HEK293 (cell line): Measurements from ENCODE around the gene TM7SF2.

ENCODE experiments used
- BCL11B ChIP-seq: fragments of 450-650 bp; formaldehyde crosslinking; IDR thresholded peaks from 2 replicates; pipeline ENCODE4 v1.5.1; 2016; ENCODE audit warnings: low read depth, missing biosample characterization, missing genetic modification characterization
- GLIS2 ChIP-seq: fragments of 450-650 bp; formaldehyde crosslinking; IDR thresholded peaks from 2 replicates; pipeline ENCODE4 v1.5.1; 2016; ENCODE audit warnings: missing biosample characterization, missing genetic modification characterization
- KLF10 ChIP-seq: fragments of 450-650 bp; IDR thresholded peaks from 2 replicates; pipeline ENCODE4 v1.5.1; 2018; ENCODE audit warnings: missing biosample characterization, mild to moderate bottlenecking, missing genetic modification characterization
- KLF16 ChIP-seq: fragments of 450-650 bp; formaldehyde crosslinking; IDR thresholded peaks from 2 replicates; pipeline ENCODE4 v1.5.1; 2017; ENCODE audit warnings: missing biosample characterization, missing genetic modification characterization
- MYNN ChIP-seq: fragments of 450-650 bp; formaldehyde crosslinking; IDR thresholded peaks from 2 replicates; pipeline ENCODE4 v1.5.1; 2016; ENCODE audit warnings: missing biosample characterization, missing genetic modification characterization, borderline replicate concordance
- OSR2 ChIP-seq: fragments of 450-650 bp; formaldehyde crosslinking; IDR thresholded peaks from 2 replicates; pipeline ENCODE4 v1.5.1; 2016; ENCODE audit warnings: missing biosample characterization, missing genetic modification characterization
- PRDM4 ChIP-seq: fragments of 450-650 bp; formaldehyde crosslinking; IDR thresholded peaks from 2 replicates; pipeline ENCODE4 v1.5.1; 2017; ENCODE audit warnings: missing biosample characterization, missing genetic modification characterization
- WT1 ChIP-seq: fragments of 450-650 bp; formaldehyde crosslinking; IDR thresholded peaks from 2 replicates; pipeline ENCODE4 v1.5.1; 2016; ENCODE audit warnings: missing biosample characterization, missing genetic modification characterization
- YY1 ChIP-seq: fragments of 450-650 bp; formaldehyde crosslinking; IDR thresholded peaks from 2 replicates; pipeline ENCODE4 v1.5.1; 2018; ENCODE audit warnings: missing biosample characterization, missing genetic modification characterization
- YY2 ChIP-seq: fragments of 450-650 bp; formaldehyde crosslinking; IDR thresholded peaks from 2 replicates; pipeline ENCODE4 v1.5.1; 2016; ENCODE audit warnings: missing biosample characterization, missing genetic modification characterization
- ZFP41 ChIP-seq: fragments of 450-650 bp; formaldehyde crosslinking; IDR thresholded peaks from 2 replicates; pipeline ENCODE4 v1.5.1; 2016; ENCODE audit warnings: missing biosample characterization, missing genetic modification characterization, borderline replicate concordance
- ZFP69B ChIP-seq: fragments of 450-650 bp; formaldehyde crosslinking; IDR thresholded peaks from 2 replicates; pipeline ENCODE4 v1.5.1; 2016; ENCODE audit warnings: missing biosample characterization, missing genetic modification characterization
- ZNF112 ChIP-seq: fragments of 450-650 bp; formaldehyde crosslinking; IDR thresholded peaks from 2 replicates; pipeline ENCODE4 v1.5.0; 2017; ENCODE audit warnings: missing biosample characterization, missing genetic modification characterization
- ZNF148 ChIP-seq: fragments of 450-650 bp; formaldehyde crosslinking; IDR thresholded peaks from 2 replicates; pipeline ENCODE4 v1.5.0; 2017; ENCODE audit warnings: missing biosample characterization, missing genetic modification characterization, borderline replicate concordance
- ZNF174 ChIP-seq: fragments of 450-650 bp; formaldehyde crosslinking; IDR thresholded peaks from 2 replicates; pipeline ENCODE4 v1.5.0; 2017; ENCODE audit warnings: missing biosample characterization, mild to moderate bottlenecking, missing genetic modification characterization
- ZNF184 ChIP-seq: fragments of 450-650 bp; IDR thresholded peaks from 2 replicates; pipeline ENCODE4 v1.5.1; 2018; ENCODE audit warnings: missing biosample characterization, mild to moderate bottlenecking, missing genetic modification characterization
- ZNF248 ChIP-seq: fragments of 450-650 bp; formaldehyde crosslinking; IDR thresholded peaks from 2 replicates; pipeline ENCODE4 v1.5.1; 2017; ENCODE audit warnings: missing biosample characterization, missing genetic modification characterization
- ZNF274 ChIP-seq, 2 experiments: fragments of 200-500 bp in 1 of 2; fragments of 450-650 bp in 1 of 2; sonication (Bioruptor generic) in 1 of 2; formaldehyde crosslinking in 1 of 2; IDR thresholded peaks; 2 replicates each; pipeline versions ENCODE4 v1.5.1 to v1.6.1; 2014 to 2016; ENCODE audit warnings: borderline replicate concordance in 1 of 2, inconsistent platforms in 1 of 2, low read length in 1 of 2, missing biosample characterization in 1 of 2, missing genetic modification characterization in 1 of 2
- ZNF280C ChIP-seq: fragments of 450-650 bp; formaldehyde crosslinking; IDR thresholded peaks from 2 replicates; pipeline ENCODE4 v1.5.1; 2016; ENCODE audit warnings: missing biosample characterization, missing genetic modification characterization
- ZNF394 ChIP-seq: fragments of 450-650 bp; formaldehyde crosslinking; IDR thresholded peaks from 2 replicates; pipeline ENCODE4 v1.5.1; 2016; ENCODE audit warnings: missing biosample characterization, missing genetic modification characterization, mild to moderate bottlenecking, moderate library complexity, borderline replicate concordance
- ZNF404 ChIP-seq: fragments of 450-650 bp; formaldehyde crosslinking; IDR thresholded peaks from 2 replicates; pipeline ENCODE4 v1.5.1; 2017; ENCODE audit warnings: missing biosample characterization, missing genetic modification characterization
- ZNF473 ChIP-seq: fragments of 450-650 bp; formaldehyde crosslinking; IDR thresholded peaks from 2 replicates; pipeline ENCODE4 v1.5.1; 2017; ENCODE audit warnings: missing biosample characterization, missing genetic modification characterization
- ZNF571 ChIP-seq: fragments of 450-650 bp; formaldehyde crosslinking; IDR thresholded peaks from 2 replicates; pipeline ENCODE4 v1.5.0; 2017; ENCODE audit warnings: missing biosample characterization, missing genetic modification characterization
- ZNF629 ChIP-seq: fragments of 450-650 bp; formaldehyde crosslinking; IDR thresholded peaks from 2 replicates; pipeline ENCODE4 v1.5.1; 2017; ENCODE audit warnings: missing biosample characterization, missing genetic modification characterization
- TF ChIP-seq, protein P1 (sequence below): fragments of 450-650 bp; formaldehyde crosslinking; optimal IDR thresholded peaks from 2 replicates; pipeline ENCODE3; 2016; ENCODE audit warnings: missing biosample characterization, mild to moderate bottlenecking, missing genetic modification characterization
- TF ChIP-seq, protein P2 (sequence below): fragments of 450-650 bp; formaldehyde crosslinking; IDR thresholded peaks from 2 replicates; pipeline ENCODE4; 2016; ENCODE audit warnings: missing biosample characterization, missing genetic modification characterization
- TF ChIP-seq, protein P3 (sequence below): fragments of 450-650 bp; formaldehyde crosslinking; IDR thresholded peaks from 2 replicates; pipeline ENCODE4 v1.5.1; 2016; ENCODE audit warnings: missing biosample characterization, missing genetic modification characterization

The TM7SF2 gene

GRCh38 chr11:65083834-65084597 lies 27.7 kb upstream of the TM7SF2 start, which contains the start of the genes CDCA5 and ZFPL1 (continued):
- no peak for TF ChIP-seq PRDM4 (tag by site-specific recombination)
- TF ChIP-seq ZFP69B (tag by site-specific recombination): no peak
- TF ChIP-seq, protein P1, sequence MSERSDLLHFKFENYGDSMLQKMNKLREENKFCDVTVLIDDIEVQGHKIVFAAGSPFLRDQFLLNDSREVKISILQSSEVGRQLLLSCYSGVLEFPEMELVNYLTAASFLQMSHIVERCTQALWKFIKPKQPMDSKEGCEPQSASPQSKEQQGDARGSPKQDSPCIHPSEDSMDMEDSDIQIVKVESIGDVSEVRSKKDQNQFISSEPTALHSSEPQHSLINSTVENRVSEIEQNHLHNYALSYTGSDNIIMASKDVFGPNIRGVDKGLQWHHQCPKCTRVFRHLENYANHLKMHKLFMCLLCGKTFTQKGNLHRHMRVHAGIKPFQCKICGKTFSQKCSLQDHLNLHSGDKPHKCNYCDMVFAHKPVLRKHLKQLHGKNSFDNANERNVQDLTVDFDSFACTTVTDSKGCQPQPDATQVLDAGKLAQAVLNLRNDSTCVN: peak; percentile 72
- peak; percentile 95 for TF ChIP-seq ZNF629
- TF ChIP-seq GLIS2 (tag by site-specific recombination): no peak
- no peak for TF ChIP-seq ZFP41 (tag by site-specific recombination)
- no peak for TF ChIP-seq ZNF184 (tag by site-specific recombination)
- TF ChIP-seq ZNF112: no peak
- no peak for TF ChIP-seq ZNF248 (tag by site-specific recombination)
- peak; percentile 93 for TF ChIP-seq KLF16 (tag by site-specific recombination)
- no peak for TF ChIP-seq ZNF473
- TF ChIP-seq YY1 (tag by site-specific recombination): peak; percentile 35; the same call in 1 of the 2 replicates
- TF ChIP-seq ZNF174 (tag by site-specific recombination): no peak
- TF ChIP-seq ZNF394 (tag by site-specific recombination): peak; percentile 19; the same call in 1 of the 2 replicates
- TF ChIP-seq BCL11B: no peak
- TF ChIP-seq, protein P2, sequence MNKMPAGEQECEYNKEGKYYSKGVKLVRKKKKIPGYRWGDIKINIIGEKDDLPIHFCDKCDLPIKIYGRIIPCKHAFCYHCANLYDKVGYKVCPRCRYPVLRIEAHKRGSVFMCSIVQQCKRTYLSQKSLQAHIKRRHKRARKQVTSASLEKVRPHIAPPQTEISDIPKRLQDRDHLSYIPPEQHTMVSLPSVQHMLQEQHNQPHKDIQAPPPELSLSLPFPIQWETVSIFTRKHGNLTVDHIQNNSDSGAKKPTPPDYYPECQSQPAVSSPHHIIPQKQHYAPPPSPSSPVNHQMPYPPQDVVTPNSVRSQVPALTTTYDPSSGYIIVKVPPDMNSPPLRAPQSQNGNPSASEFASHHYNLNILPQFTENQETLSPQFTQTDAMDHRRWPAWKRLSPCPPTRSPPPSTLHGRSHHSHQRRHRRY (tag by site-specific recombination): no peak
- TF ChIP-seq, protein P3, sequence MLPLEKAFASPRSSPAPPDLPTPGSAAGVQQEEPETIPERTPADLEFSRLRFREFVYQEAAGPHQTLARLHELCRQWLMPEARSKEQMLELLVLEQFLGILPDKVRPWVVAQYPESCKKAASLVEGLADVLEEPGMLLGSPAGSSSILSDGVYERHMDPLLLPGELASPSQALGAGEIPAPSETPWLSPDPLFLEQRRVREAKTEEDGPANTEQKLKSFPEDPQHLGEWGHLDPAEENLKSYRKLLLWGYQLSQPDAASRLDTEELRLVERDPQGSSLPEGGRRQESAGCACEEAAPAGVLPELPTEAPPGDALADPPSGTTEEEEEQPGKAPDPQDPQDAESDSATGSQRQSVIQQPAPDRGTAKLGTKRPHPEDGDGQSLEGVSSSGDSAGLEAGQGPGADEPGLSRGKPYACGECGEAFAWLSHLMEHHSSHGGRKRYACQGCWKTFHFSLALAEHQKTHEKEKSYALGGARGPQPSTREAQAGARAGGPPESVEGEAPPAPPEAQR (tag by site-specific recombination): no peak
- TF ChIP-seq ZNF571 (tag by site-specific recombination): no peak
- 0 out of 2 replicates have a peak, but pooled peaks have one; percentile 13 for TF ChIP-seq YY2 (tag by site-specific recombination)
- TF ChIP-seq ZNF148 (tag by site-specific recombination): no peak
- no peak for TF ChIP-seq ZNF274 (IDR thresholded peaks at IDR 0.05; ENCODE audit: low read length)
- no peak for TF ChIP-seq ZNF274 (tag by site-specific recombination; IDR thresholded peaks at IDR 0.05; ENCODE audit: borderline replicate concordance)
- no peak for TF ChIP-seq ZNF404
- no peak for TF ChIP-seq OSR2 (tag by site-specific recombination)
- TF ChIP-seq KLF10 (tag by site-specific recombination): peak; percentile 89
- no peak for TF ChIP-seq MYNN
- no peak for TF ChIP-seq ZNF280C (tag by site-specific recombination)
- TF ChIP-seq WT1: no peak; the same call in 1 of the 2 replicates
